HL-60/S4 (cell line): Measurements from ENCODE around the gene ADPRHL1.
"Not testable (repeated sequence)": the region's sequence is repeated elsewhere in the genome, so short reads cannot be mapped to it uniquely, and the experiment has no call there.

Experiments
- in situ Hi-C: fragments of 300-500 bp; cut with MboI; formaldehyde crosslinking; loops from 2 replicates; pipeline ENCODE4 v1.14.3; 2022; ENCODE audit warnings: low sequenced_read_pairs

ADPRHL1 gene

DNA sequence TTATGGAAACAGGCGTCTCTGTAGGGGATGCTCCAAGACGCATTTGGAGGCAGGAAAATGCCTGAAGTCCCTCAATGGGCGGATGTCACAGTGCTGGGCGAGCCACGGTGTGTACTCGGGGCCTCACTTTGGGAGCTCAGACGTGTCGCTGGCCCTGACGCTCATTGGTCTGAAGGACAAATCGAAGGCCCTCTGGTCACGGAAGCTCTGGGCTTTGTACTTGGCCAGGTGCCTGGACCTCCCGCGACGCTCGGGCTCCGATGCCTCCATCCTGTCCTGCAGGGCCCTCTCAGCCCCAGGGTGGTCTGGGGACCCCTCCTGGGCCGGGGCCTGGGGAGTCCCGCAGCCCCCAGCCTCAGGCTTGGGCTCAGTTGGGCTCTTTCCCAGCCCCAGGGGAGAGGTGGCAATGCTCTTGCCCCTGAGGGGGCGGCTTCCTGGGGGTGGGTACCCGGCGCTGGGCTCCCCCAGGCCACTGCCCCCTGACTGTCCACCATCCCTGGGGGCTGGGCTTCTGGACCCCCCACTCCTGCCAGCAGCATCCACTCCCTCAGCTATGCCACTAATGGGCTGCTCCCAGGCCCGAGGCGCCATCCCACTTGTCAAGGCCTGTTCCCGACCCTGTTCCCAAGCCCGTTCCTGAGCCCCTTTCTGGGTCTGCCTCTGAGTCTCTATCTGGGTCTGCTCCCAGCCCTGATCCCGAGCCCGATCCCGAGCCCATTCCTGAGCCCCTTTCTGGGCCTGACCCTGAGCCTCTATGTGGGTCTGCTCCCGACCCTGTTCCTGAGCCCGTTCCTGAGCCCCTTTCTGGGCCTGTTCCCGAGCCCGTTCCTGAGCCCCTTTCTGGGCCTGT lies 49.8 kb downstream of the ADPRHL1 start:
- in situ Hi-C loops = no loop called here

- in situ Hi-C loops = no loop called here
Observed at GRCh38 chr13:113402471-113403254, 50.6 kb downstream of the ADPRHL1 start.

GRCh38 chr13:113401452-113402415 lies 51.6 kb downstream of the ADPRHL1 start:
- in situ Hi-C loops = no loop called here

DNA sequence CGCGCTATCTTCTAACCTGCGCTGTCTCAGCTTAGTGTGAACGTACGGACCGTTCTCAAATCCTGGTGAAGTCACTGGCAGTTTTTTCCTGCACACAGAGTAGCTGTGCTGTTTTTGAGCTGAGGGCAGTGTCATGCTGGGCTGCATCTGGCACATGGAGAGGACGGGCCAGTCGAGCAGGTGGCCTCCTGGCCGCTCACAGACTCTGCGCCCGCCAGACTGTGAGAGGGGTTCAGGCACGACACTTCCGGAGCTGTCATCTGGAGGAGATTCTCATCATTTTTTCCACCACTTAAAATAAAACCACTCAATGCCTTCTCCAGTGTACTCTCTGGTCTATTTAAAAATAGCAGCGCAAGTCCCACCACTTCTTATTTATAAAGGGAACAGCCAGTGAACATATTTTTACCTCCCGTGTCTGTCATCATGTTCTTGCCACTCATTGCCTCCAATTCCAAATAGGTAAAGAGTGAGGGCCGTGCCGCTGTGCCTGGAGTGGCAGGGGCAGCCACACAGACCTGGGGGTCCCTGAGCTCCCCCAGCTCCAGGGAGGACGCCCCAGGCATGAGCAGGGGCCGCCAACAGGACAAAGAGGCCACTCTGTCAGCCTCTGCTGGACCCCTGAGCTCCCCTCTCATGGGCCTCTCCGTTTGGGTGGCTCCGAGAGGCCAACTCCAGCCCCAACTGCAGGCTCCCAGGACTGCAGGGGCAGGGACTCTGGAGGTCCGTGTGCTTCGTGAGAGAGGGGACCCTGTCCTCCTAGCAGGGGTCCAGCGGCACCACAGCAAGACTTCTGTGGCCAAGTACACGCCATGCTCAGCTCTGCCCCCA lies 52.5 kb downstream of the ADPRHL1 start:
- in situ Hi-C loops = no loop called here

DNA sequence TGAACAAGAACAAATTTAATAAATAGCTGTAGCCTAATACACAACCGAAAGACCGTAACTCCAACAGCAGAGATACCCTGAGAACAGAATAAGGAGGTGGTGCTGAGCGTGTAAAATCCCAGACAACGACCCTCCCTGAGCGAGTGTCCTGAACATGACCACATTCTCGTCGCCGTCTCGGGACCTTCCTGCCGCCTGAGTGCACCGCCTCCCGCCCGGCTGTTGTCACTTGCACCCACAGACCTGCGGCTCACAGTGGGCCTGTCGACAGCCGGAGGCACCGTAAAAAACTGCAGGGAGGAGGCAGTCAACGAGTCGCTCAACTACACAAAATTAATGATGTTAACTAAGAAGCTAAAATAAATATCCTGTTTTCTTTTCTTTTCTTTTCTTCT lies 53.5 kb downstream of the ADPRHL1 start:
- in situ Hi-C loops = no loop called here

GRCh38 chr13:113398963-113399754 lies 54.1 kb downstream of the ADPRHL1 start:
- in situ Hi-C loops = no loop called here

GRCh38 chr13:113397608-113398425 lies 55.5 kb downstream of the ADPRHL1 start:
- in situ Hi-C loops = no loop called here

DNA sequence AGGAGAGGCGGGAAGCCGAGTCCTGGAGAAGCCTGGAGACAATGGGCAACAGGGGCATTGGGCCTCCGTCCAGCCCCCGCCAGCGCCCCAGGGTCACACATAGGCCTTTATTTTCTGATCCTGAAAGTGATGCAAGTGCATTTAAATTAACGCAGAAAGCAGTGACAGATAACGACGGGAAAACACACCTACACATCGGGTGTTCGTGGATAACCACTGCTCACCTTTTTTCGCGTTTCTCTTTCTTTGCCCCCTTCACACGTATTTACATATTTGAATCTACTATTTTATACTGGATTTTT lies 59.0 kb downstream of the ADPRHL1 start:
- in situ Hi-C loops = no loop called here

- in situ Hi-C loops = no loop called here
Observed at GRCh38 chr13:113393563-113394338, 59.5 kb downstream of the ADPRHL1 start.

DNA sequence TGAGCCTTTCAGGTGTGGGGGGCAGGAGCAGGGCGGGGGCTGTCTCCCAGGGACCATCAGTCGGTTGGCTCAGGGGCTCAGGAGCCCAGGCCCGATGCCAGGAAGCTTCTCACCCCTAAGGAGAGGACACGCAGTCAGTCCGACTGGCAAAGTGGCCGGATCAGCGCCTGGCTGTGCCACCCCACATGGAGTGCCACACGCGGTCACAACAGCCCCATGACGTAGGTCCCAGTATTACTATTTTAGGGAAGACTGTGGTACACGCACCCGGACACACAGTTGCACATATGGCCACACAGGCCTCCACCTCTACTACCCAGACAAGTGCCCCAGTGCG lies 60.1 kb downstream of the ADPRHL1 start:
- in situ Hi-C loops = no loop called here

DNA sequence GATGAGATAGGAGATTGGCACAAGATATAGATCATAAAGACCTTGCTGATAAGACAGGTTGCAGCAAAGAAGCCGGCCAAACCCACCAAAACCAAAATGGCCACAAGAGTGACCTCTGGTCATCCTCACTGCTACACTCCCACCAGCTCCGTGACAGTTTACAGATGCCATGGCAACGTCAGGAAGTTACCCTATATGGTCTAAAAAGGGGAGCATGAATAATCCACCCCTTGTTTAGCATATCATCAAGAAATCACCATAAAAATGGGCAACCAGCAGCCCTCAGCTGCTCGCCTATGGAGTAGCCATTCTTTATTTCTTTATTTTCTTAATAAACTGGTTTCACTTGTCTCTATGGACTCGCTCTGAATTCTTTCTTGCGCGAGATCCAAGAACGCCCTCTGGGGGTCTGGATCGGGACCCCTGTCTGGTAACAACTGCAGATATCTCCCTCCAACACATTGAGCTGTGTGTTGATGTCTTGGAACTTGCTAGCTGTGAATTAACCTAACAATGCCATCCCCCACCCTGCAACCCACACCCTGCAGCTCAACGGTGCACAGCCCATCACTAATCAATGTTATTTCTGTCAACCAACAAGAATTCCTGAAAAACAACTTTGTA lies 62.3 kb downstream of the ADPRHL1 start:
- in situ Hi-C loops = no loop called here

- in situ Hi-C loops = not testable (repeated sequence)
Observed at GRCh38 chr13:113389586-113389985, 63.7 kb downstream of the ADPRHL1 start.

DNA sequence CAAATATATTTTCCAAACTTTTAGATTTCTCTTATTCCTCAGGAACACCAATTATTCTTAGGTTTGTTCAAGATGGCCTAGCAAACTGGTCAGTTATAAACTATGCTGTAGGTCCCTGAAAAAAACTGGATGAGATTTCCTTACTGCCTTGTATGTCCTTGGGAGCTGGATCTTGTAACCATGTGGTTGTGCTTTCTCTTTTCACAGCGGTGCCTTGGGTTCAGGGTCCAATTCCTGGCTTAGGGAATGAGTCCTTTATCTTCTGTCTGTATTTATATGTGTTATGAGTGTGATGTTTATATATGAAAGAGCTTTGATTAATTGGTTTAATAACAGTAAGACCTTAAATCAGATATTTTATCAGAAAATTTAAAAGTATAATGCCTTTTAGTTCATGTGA lies 65.9 kb downstream of the ADPRHL1 start:
- in situ Hi-C loops = no loop called here

- in situ Hi-C loops = no loop called here
Observed at GRCh38 chr13:113383089-113383488, 70.2 kb downstream of the ADPRHL1 start.

DNA sequence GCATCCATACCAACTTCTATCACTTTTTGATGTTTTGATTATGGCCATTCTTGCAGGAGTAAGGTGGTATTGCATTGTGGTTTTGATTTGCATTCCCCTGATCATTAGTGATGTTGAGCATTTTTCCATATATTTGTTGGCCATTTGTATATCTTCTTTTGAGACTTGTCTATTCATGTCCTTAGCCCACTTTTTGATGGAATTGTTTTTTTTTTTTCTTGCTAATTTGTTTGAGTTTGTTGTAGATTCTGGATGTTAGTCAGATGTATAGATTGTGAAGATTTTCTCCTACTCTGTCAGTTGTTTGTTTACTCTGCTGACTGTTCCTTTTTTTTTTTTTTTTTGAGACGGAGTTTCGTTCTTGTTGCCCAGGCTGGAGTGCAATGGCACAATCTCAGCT lies 70.7 kb downstream of the ADPRHL1 start:
- in situ Hi-C loops = not testable (repeated sequence)

DNA sequence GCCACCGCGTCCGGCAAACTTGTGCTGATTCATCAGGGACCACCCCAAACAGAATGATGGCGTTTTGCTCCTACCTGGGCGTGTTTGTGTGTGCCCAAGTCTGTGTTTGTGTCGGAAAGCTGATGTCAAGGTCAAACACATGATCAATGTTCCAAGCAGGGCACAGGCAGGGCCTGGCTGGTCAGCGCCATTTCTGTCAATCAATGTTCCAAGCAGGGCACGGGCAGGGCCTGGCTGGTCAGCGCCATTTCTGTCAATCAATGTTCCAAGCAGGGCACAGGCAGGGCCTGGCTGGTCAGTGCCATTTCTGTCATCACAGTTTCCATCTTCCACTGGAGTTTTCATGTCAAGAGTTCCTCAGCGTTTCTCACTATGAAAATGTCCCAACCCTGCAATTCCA lies 74.5 kb downstream of the ADPRHL1 start:
- in situ Hi-C loops = no loop called here

DNA sequence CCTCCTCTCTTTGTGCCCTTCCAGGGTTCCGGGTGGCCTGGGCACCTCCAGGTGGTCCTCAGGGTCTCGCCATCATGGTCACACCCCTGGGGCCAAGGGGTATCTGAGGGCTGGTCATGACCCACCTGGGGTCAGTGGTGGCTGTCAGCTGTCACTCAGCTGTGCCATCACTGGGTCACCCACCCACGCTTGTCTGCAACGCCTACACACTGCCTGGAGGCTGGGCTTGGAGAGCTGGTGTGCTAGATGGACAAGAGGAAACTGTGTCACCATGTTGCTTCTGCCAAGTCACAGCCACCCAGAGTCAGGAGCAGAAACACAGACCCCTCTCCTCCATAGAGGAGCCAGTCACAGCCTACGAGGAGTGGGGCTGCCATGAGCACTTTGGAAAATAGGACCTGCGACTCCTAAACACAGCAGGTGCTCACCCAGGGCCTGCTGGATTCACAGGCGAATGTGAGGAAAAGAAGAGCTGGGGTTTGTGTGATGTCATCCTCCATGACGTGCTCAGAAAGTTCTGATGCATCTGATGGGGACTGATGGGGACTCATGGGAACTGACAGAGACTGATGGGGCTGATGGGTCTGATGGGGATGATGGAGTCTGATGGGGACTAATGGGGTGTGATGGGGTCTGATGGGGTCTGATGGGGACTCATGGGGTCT lies 78.6 kb downstream of the ADPRHL1 start:
- in situ Hi-C loops = no loop called here
